B cell (primary cell): ENCODE data around the gene BPIFB3. TPM values are rescaled to one million over a fixed set of nuclear protein-coding genes. Genes with fewer than 3 reads are reported as not detected.

Experiments
- ATAC-seq: fragments of 200-7000 bp; cut with Tn5 transposase; one replicate; pipeline ENCODE4 v1.10.0; 2021; ENCODE audit warnings: low read depth, mild to moderate bottlenecking, moderate number of reproducible peaks, moderate library complexity
- CTCF ChIA-PET: fragments of 350-600 bp; sonication (Branson Sonifier 250); formaldehyde crosslinking; loops from one replicate; lab custom pipeline; 2021; ENCODE audit warnings: antibody characterized with exemption, inconsistent platforms; lab: Charles Lee
- POLR2A ChIA-PET: fragments of 350-600 bp; sonication (Branson Sonifier 250); formaldehyde crosslinking; loops from one replicate; lab custom pipeline; 2021; ENCODE audit warnings: antibody characterized with exemption; lab: Charles Lee
- DNase-seq: peaks from one replicate; pipeline ENCODE4 v3.0.0; 2013
- H2AFZ ChIP-seq: 2 replicates; pipeline ENCODE4 v1.6.1; 2012; ENCODE audit warnings: mild to moderate bottlenecking, low read depth, low read length; ENCODE audit not compliant: insufficient read depth, poor library complexity, severe bottlenecking
- H3K27ac ChIP-seq, 2 donors: 1 replicate in 1 of 2; 2 replicates in 1 of 2; pipeline ENCODE4 v1.5.1; 2012 to 2013; ENCODE audit warnings: low read length in 2 of 2, mild to moderate bottlenecking in 2 of 2, moderate library complexity in 1 of 2
- H3K27me3 ChIP-seq, 4 experiments: fragments of 200-600 bp in 1 of 4; sonication (generic) in 1 of 4; replicated peaks in 1 of 4; 1 replicate in 2 of 4; 2 replicates in 2 of 4; pipeline versions ENCODE4 v1.6.1 to v1.7.0; 2013 to 2016; ENCODE audit warnings: low read length in 3 of 4, mild to moderate bottlenecking in 2 of 4, mixed read lengths in 1 of 4, moderate library complexity in 1 of 4; ENCODE audit not compliant: insufficient read depth in 4 of 4, control insufficient read depth in 3 of 4; ENCODE audit errors: control extremely low read depth in 1 of 4
- H3K36me3 ChIP-seq, 2 experiments: replicated peaks in 1 of 2; 1 replicate in 1 of 2; 2 replicates in 1 of 2; pipeline versions ENCODE4 v1.6.1 to v1.7.1; 2013; ENCODE audit warnings: low read length in 1 of 2; ENCODE audit not compliant: insufficient read depth in 2 of 2, control insufficient read depth in 1 of 2; ENCODE audit errors: control extremely low read depth in 1 of 2, extremely low read depth in 1 of 2
- H3K4me1 ChIP-seq, 2 donors: fragments of 200-600 bp in 1 of 2; sonication (generic) in 1 of 2; 1 replicate in 1 of 2; 2 replicates in 1 of 2; pipeline versions ENCODE4 v1.5.1 to v1.6.1; 2013 to 2017; ENCODE audit warnings: low read length in 2 of 2; ENCODE audit not compliant: control insufficient read depth in 2 of 2, insufficient read depth in 2 of 2
- H3K4me2 ChIP-seq: replicated peaks from 2 replicates; pipeline ENCODE3; 2012; ENCODE audit warnings: mild to moderate bottlenecking, low read depth, low read length; ENCODE audit not compliant: poor library complexity, severe bottlenecking
- H3K4me3 ChIP-seq, 5 experiments: fragments of 200-600 bp in 1 of 5; sonication (generic) in 1 of 5; 1 replicate in 3 of 5; 2 replicates in 2 of 5; pipeline versions ENCODE4 v1.5.1 to v1.7.0; 2011 to 2016; ENCODE audit warnings: low read length in 4 of 5, mild to moderate bottlenecking in 4 of 5, low read depth in 2 of 5, control low read depth in 1 of 5, moderate library complexity in 1 of 5; ENCODE audit not compliant: insufficient read depth in 1 of 5; ENCODE audit errors: control extremely low read depth in 1 of 5, extremely low read depth in 1 of 5
- H3K79me2 ChIP-seq: fragments of 200-600 bp; sonication (generic); one replicate; pipeline ENCODE4 v1.6.0; 2016; ENCODE audit warnings: low read length; ENCODE audit not compliant: control insufficient read depth, insufficient read depth
- H3K9ac ChIP-seq: fragments of 200-600 bp; sonication (generic); 2 replicates; pipeline ENCODE4 v1.6.1; 2017; ENCODE audit warnings: mild to moderate bottlenecking, low read length, moderate library complexity
- H3K9me3 ChIP-seq, 3 donors: one replicate each; pipeline versions ENCODE4 v1.6.1 to v1.7.1; 2013; ENCODE audit warnings: low read length in 2 of 3; ENCODE audit not compliant: control insufficient read depth in 2 of 3, insufficient read depth in 1 of 3; ENCODE audit errors: control extremely low read depth in 1 of 3
- H4K20me1 ChIP-seq: 2 replicates; pipeline ENCODE4 v1.6.0; 2012; ENCODE audit warnings: mild to moderate bottlenecking, low read length; ENCODE audit not compliant: insufficient read depth, control insufficient read depth, poor library complexity, severe bottlenecking
- H3K27ac Mint-ChIP-seq: one replicate; pipeline ENCODE4 v1.8.0; 2021; ENCODE audit warnings: mixed read lengths
- H3K27me3 Mint-ChIP-seq: one replicate; pipeline ENCODE4 v1.8.0; 2021; ENCODE audit warnings: mixed read lengths
- H3K4me1 Mint-ChIP-seq: one replicate; pipeline ENCODE4 v1.8.0; 2021; ENCODE audit warnings: mixed read lengths
- H3K4me3 Mint-ChIP-seq: one replicate; pipeline ENCODE4 v1.8.0; 2021; ENCODE audit warnings: mixed read lengths
- H3K9me3 Mint-ChIP-seq: one replicate; pipeline ENCODE4 v1.8.0; 2022; ENCODE audit warnings: mixed read lengths; ENCODE audit not compliant: insufficient read depth
- EZH2 ChIP-seq: IDR thresholded peaks from 2 replicates; pipeline ENCODE4 v1.6.1; 2012; ENCODE audit warnings: borderline replicate concordance, low read depth, mild to moderate bottlenecking, moderate library complexity, low read length; ENCODE audit not compliant: insufficient read depth, poor library complexity, severe bottlenecking
- WGBS: methylation state at CpG from one replicate; pipeline ENCODE4 v1.1.5; 2013; ENCODE audit warnings: missing lambda C conversion rate; ENCODE audit not compliant: insufficient coverage; 5-methylcytosine and 5-hydroxymethylcytosine counted together
- intact Hi-C: fragments of 100-400 bp; cut with micrococcal nuclease; formaldehyde crosslinking; loops from one replicate; pipeline ENCODE4 v1.10.0; 2022
- polyA plus RNA-seq: library from polyadenylated mRNA; depleted of rRNA; stranded (reverse); fragments of >200 nt; gene quantifications from 2 replicates; pipeline ENCODE4 v1.2.3, GENCODE V29; 2012
- total RNA-seq, 2 donors: library from RNA; stranded (reverse); fragments of 120-200 nt in 1 of 2; gene quantifications; 1 replicate in 1 of 2; 2 replicates in 1 of 2; pipeline versions ENCODE4 v1.2.3 to v1.2.4, GENCODE V29; 2013 to 2022
- TF ChIP-seq, protein P1 (sequence below): fragments of 200-600 bp; IDR thresholded peaks from one replicate; pipeline ENCODE4 v1.8.0; 2022; ENCODE audit warnings: antibody characterized with exemption, mild to moderate bottlenecking

The BPIFB3 gene
- total and polyA plus RNA-seq, 2 donors (not counting 1 experiment from before 2014, with no cell fraction given): not detected

DNA sequence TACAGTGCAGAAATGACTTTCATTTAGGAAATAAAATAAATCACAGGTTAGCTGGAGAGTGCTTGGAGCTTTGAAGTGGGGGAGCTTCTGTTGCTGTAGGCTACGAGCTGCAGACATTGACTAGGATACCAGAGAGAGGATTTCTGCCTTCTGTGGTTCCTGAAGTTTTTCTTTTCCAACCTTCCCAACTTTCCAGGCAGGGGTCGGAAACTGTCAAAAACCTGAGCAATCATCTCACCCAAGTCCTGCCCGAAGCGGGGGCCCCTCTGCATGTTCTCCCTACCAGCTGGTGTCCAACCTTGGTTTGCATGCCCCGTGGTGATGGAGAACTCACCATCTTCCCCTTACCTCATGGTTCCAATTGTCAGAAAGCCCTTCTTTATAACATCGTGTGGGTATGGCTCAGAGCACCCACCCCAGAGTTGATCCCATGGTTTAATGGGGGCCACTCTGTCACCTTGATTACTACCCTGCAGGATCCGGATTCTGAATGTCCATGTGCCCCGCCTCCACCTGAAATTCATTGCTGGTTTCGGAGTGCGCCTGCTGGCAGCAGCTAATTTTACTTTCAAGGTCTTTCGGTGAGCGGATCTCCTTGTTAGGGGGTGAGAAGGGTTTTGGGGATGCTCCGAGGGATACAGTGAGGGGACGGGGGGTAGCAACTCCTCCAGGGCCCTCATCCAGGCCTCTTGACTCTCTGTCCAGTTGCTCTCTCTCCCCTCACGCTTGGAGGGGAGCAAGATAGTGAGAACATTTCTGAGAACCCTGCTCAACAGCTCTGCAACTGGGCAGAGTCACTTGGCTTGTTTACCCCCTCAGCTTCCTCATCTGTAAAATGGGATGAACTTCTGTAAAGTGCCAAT lies 41.1 kb upstream of the BPIFB3 start:
- Histone ChIP-seq H4K20me1 (no peaks in the 10 kb centered on the region), H3K4me2 (no peak overlapping the region), H3K79me2 (no peaks in the 10 kb centered on the region), H3K4me3 (no peak overlapping the region), H3K4me1 (no peaks in the 10 kb centered on the region), H3K9ac (no peak overlapping the region), H3K27ac (no peak overlapping the region), H3K9me3 (no peaks in the 10 kb centered on the region), H3K27me3 (no peaks in the 10 kb centered on the region), H2AFZ (no peak overlapping the region), H3K36me3 (no peaks in the 10 kb centered on the region)
- no peak for ATAC-seq
- WGBS: 88% methylated on average over 7 of the region's 15 CpGs
- peaks cover 2% of the 10 kb centered on the region for H3K4me1 Mint-ChIP-seq
- TF ChIP-seq EZH2: no peak
- TF ChIP-seq, protein P1, sequence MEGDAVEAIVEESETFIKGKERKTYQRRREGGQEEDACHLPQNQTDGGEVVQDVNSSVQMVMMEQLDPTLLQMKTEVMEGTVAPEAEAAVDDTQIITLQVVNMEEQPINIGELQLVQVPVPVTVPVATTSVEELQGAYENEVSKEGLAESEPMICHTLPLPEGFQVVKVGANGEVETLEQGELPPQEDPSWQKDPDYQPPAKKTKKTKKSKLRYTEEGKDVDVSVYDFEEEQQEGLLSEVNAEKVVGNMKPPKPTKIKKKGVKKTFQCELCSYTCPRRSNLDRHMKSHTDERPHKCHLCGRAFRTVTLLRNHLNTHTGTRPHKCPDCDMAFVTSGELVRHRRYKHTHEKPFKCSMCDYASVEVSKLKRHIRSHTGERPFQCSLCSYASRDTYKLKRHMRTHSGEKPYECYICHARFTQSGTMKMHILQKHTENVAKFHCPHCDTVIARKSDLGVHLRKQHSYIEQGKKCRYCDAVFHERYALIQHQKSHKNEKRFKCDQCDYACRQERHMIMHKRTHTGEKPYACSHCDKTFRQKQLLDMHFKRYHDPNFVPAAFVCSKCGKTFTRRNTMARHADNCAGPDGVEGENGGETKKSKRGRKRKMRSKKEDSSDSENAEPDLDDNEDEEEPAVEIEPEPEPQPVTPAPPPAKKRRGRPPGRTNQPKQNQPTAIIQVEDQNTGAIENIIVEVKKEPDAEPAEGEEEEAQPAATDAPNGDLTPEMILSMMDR: no peak
- DNase-seq: no peak
- H3K27me3 Mint-ChIP-seq: peaks cover 8% of the 10 kb centered on the region
- CTCF ChIA-PET: no interaction called here
- intact Hi-C loops: no loop called here
- no peak overlapping the region for H3K4me3 Mint-ChIP-seq
- POLR2A ChIA-PET: no interaction called here
- H3K27ac Mint-ChIP-seq: no peak overlapping the region
- no peaks in the 10 kb centered on the region for H3K9me3 Mint-ChIP-seq

DNA sequence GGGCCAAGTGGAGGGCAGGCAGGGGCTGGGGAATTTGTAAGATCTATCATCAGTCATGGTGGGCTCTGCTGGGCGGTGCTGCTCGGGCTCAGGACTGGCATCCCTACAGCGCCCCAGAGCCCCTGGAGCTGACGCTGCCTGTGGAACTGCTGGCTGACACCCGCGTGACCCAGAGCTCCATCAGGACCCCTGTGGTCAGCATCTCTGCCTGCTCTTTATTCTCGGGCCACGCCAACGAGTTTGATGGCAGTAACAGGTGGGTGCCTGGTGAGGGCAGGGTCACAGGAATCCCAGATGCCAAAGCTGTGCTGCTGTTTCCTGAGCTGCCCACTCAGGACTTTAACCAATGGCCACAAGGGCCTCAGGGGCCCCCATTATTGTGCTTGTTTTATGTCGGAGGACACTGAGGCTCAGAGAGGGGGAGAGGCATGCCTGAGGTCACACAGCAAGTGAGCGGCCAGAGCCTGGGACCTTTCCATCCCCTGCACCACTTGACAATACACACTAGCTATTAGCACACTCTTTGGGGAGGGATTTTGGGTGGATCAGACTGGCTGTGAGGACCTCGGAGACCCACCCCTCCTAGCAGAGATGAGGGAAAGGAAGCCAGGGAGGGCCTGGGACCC lies 39.9 kb upstream of the BPIFB3 start:
- DNase-seq (no peak), ATAC-seq (no peak)
- peaks cover 2% of the 10 kb centered on the region for H3K4me1 Mint-ChIP-seq
- H2AFZ ChIP-seq: no peak overlapping the region
- no peaks in the 10 kb centered on the region for H3K27me3 ChIP-seq
- H3K9me3 ChIP-seq: no peaks in the 10 kb centered on the region
- no peak overlapping the region for H3K4me3 Mint-ChIP-seq
- peaks cover 9% of the 10 kb centered on the region for H3K27me3 Mint-ChIP-seq
- TF ChIP-seq, protein P1: no peak
- no peak for TF ChIP-seq EZH2
- no peak overlapping the region for H3K4me3 ChIP-seq
- H4K20me1 ChIP-seq: no peaks in the 10 kb centered on the region
- H3K4me2 ChIP-seq: no peak overlapping the region
- no peaks in the 10 kb centered on the region for H3K79me2 ChIP-seq
- H3K9me3 Mint-ChIP-seq: no peaks in the 10 kb centered on the region
- H3K4me1 ChIP-seq: no peaks in the 10 kb centered on the region
- CTCF ChIA-PET: no interaction called here
- H3K36me3 ChIP-seq: no peaks in the 10 kb centered on the region
- WGBS: 79% methylated on average over 9 of the region's 12 CpGs
- no peak overlapping the region for H3K9ac ChIP-seq
- intact Hi-C loops: no loop called here
- H3K27ac Mint-ChIP-seq: no peak overlapping the region
- POLR2A ChIA-PET: no interaction called here
- H3K27ac ChIP-seq: no peak overlapping the region
